B cell (primary cell): Measurements from ENCODE around the gene PCBP2. TPM values are rescaled to one million over a fixed set of nuclear protein-coding genes. Genes with fewer than 3 reads are reported as not detected.

ENCODE experiments used
- ATAC-seq: fragments of 200-7000 bp; cut with Tn5 transposase; one replicate; pipeline ENCODE4 v1.10.0; 2021; ENCODE audit warnings: low read depth, mild to moderate bottlenecking, moderate number of reproducible peaks, moderate library complexity
- CTCF ChIA-PET: fragments of 350-600 bp; sonication (Branson Sonifier 250); formaldehyde crosslinking; loops from one replicate; lab custom pipeline; 2021; ENCODE audit warnings: antibody characterized with exemption, inconsistent platforms; lab: Charles Lee
- POLR2A ChIA-PET: fragments of 350-600 bp; sonication (Branson Sonifier 250); formaldehyde crosslinking; loops from one replicate; lab custom pipeline; 2021; ENCODE audit warnings: antibody characterized with exemption; lab: Charles Lee
- DNase-seq: peaks from one replicate; pipeline ENCODE4 v3.0.0; 2013
- H2AFZ ChIP-seq: 2 replicates; pipeline ENCODE4 v1.6.1; 2012; ENCODE audit warnings: mild to moderate bottlenecking, low read depth, low read length; ENCODE audit not compliant: insufficient read depth, poor library complexity, severe bottlenecking
- H3K27ac ChIP-seq, 2 donors: 1 replicate in 1 of 2; 2 replicates in 1 of 2; pipeline ENCODE4 v1.5.1; 2012 to 2013; ENCODE audit warnings: low read length in 2 of 2, mild to moderate bottlenecking in 2 of 2, moderate library complexity in 1 of 2
- H3K27me3 ChIP-seq, 4 experiments: fragments of 200-600 bp in 1 of 4; sonication (generic) in 1 of 4; replicated peaks in 1 of 4; 1 replicate in 2 of 4; 2 replicates in 2 of 4; pipeline versions ENCODE4 v1.6.1 to v1.7.0; 2013 to 2016; ENCODE audit warnings: low read length in 3 of 4, mild to moderate bottlenecking in 2 of 4, mixed read lengths in 1 of 4, moderate library complexity in 1 of 4; ENCODE audit not compliant: insufficient read depth in 4 of 4, control insufficient read depth in 3 of 4; ENCODE audit errors: control extremely low read depth in 1 of 4
- H3K36me3 ChIP-seq, 2 experiments: replicated peaks in 1 of 2; 1 replicate in 1 of 2; 2 replicates in 1 of 2; pipeline versions ENCODE4 v1.6.1 to v1.7.1; 2013; ENCODE audit warnings: low read length in 1 of 2; ENCODE audit not compliant: insufficient read depth in 2 of 2, control insufficient read depth in 1 of 2; ENCODE audit errors: control extremely low read depth in 1 of 2, extremely low read depth in 1 of 2
- H3K4me1 ChIP-seq, 2 donors: fragments of 200-600 bp in 1 of 2; sonication (generic) in 1 of 2; 1 replicate in 1 of 2; 2 replicates in 1 of 2; pipeline versions ENCODE4 v1.5.1 to v1.6.1; 2013 to 2017; ENCODE audit warnings: low read length in 2 of 2; ENCODE audit not compliant: control insufficient read depth in 2 of 2, insufficient read depth in 2 of 2
- H3K4me2 ChIP-seq: replicated peaks from 2 replicates; pipeline ENCODE3; 2012; ENCODE audit warnings: mild to moderate bottlenecking, low read depth, low read length; ENCODE audit not compliant: poor library complexity, severe bottlenecking
- H3K4me3 ChIP-seq, 5 experiments: fragments of 200-600 bp in 1 of 5; sonication (generic) in 1 of 5; 1 replicate in 3 of 5; 2 replicates in 2 of 5; pipeline versions ENCODE4 v1.5.1 to v1.7.0; 2011 to 2016; ENCODE audit warnings: low read length in 4 of 5, mild to moderate bottlenecking in 4 of 5, low read depth in 2 of 5, control low read depth in 1 of 5, moderate library complexity in 1 of 5; ENCODE audit not compliant: insufficient read depth in 1 of 5; ENCODE audit errors: control extremely low read depth in 1 of 5, extremely low read depth in 1 of 5
- H3K79me2 ChIP-seq: fragments of 200-600 bp; sonication (generic); one replicate; pipeline ENCODE4 v1.6.0; 2016; ENCODE audit warnings: low read length; ENCODE audit not compliant: control insufficient read depth, insufficient read depth
- H3K9ac ChIP-seq: fragments of 200-600 bp; sonication (generic); 2 replicates; pipeline ENCODE4 v1.6.1; 2017; ENCODE audit warnings: mild to moderate bottlenecking, low read length, moderate library complexity
- H3K9me3 ChIP-seq, 3 donors: one replicate each; pipeline versions ENCODE4 v1.6.1 to v1.7.1; 2013; ENCODE audit warnings: low read length in 2 of 3; ENCODE audit not compliant: control insufficient read depth in 2 of 3, insufficient read depth in 1 of 3; ENCODE audit errors: control extremely low read depth in 1 of 3
- H4K20me1 ChIP-seq: 2 replicates; pipeline ENCODE4 v1.6.0; 2012; ENCODE audit warnings: mild to moderate bottlenecking, low read length; ENCODE audit not compliant: insufficient read depth, control insufficient read depth, poor library complexity, severe bottlenecking
- H3K27ac Mint-ChIP-seq: one replicate; pipeline ENCODE4 v1.8.0; 2021; ENCODE audit warnings: mixed read lengths
- H3K27me3 Mint-ChIP-seq: one replicate; pipeline ENCODE4 v1.8.0; 2021; ENCODE audit warnings: mixed read lengths
- H3K4me1 Mint-ChIP-seq: one replicate; pipeline ENCODE4 v1.8.0; 2021; ENCODE audit warnings: mixed read lengths
- H3K4me3 Mint-ChIP-seq: one replicate; pipeline ENCODE4 v1.8.0; 2021; ENCODE audit warnings: mixed read lengths
- H3K9me3 Mint-ChIP-seq: one replicate; pipeline ENCODE4 v1.8.0; 2022; ENCODE audit warnings: mixed read lengths; ENCODE audit not compliant: insufficient read depth
- CTCF ChIP-seq: fragments of 200-600 bp; IDR thresholded peaks from one replicate; pipeline ENCODE4 v1.8.0; 2022; ENCODE audit warnings: antibody characterized with exemption, mild to moderate bottlenecking
- EZH2 ChIP-seq: IDR thresholded peaks from 2 replicates; pipeline ENCODE4 v1.6.1; 2012; ENCODE audit warnings: borderline replicate concordance, low read depth, mild to moderate bottlenecking, moderate library complexity, low read length; ENCODE audit not compliant: insufficient read depth, poor library complexity, severe bottlenecking
- WGBS: methylation state at CpG from one replicate; pipeline ENCODE4 v1.1.5; 2013; ENCODE audit warnings: missing lambda C conversion rate; ENCODE audit not compliant: insufficient coverage; 5-methylcytosine and 5-hydroxymethylcytosine counted together
- intact Hi-C: fragments of 100-400 bp; cut with micrococcal nuclease; formaldehyde crosslinking; loops from one replicate; pipeline ENCODE4 v1.10.0; 2022
- polyA plus RNA-seq: library from polyadenylated mRNA; depleted of rRNA; stranded (reverse); fragments of >200 nt; gene quantifications from 2 replicates; pipeline ENCODE4 v1.2.3, GENCODE V29; 2012
- total RNA-seq, 2 donors: library from RNA; stranded (reverse); fragments of 120-200 nt in 1 of 2; gene quantifications; 1 replicate in 1 of 2; 2 replicates in 1 of 2; pipeline versions ENCODE4 v1.2.3 to v1.2.4, GENCODE V29; 2013 to 2022

Gene PCBP2
- total and polyA plus RNA-seq, 2 donors (not counting 1 experiment from before 2014, with no cell fraction given): 492 to 944 TPM

GRCh38 chr12:53501615-53502181 lies 49.8 kb downstream of the PCBP2 start:
- Histone ChIP-seq H4K20me1 (no peaks in the 10 kb centered on the region), H3K9ac (peak overlapping the region; percentile 99), H3K9me3 (peaks cover 0 to 6% (median 0%) of the 10 kb centered on the region in 3 donors), H2AFZ (peak overlapping the region; percentile 94), H3K4me2 (peak overlapping the region; percentile 85), H3K79me2 (peaks cover 21% of the 10 kb centered on the region), H3K27ac (peak overlapping the region; percentile 95 to 97), H3K4me1 (peaks cover 22 to 28% of the 10 kb centered on the region in 2 donors), H3K36me3 (peaks cover 0 to 24% of the 10 kb centered on the region in 2 experiments), H3K4me3 (peak overlapping the region; percentile 34 to 94 (median 72)), H3K27me3 (no peaks in the 10 kb centered on the region)
- ATAC-seq: no peak
- Mint-ChIP-seq H3K27ac (peak overlapping the region; percentile 97), H3K27me3 (no peaks in the 10 kb centered on the region), H3K9me3 (no peaks in the 10 kb centered on the region), H3K4me1 (peaks cover 29% of the 10 kb centered on the region), H3K4me3 (peak overlapping the region; percentile 92)
- TF ChIP-seq EZH2 (no peak), CTCF (no peak)
- intact Hi-C loops: loop anchor here (1.0 to 2.0 kb wide), 5 partner anchors 8 to 321 kb away; partner anchors contain the start of genes ATF7, CALCOCO1, CSAD and ZNF740
- WGBS: 61% methylated on average over 6 of the region's 10 CpGs
- ChIA-PET CTCF (interaction anchor here (0.9 to 3.5 kb wide), 11 partner anchors 7 to 288 kb away, joined by 3 to 27 read pairs (median 5); partner anchors contain the start of genes AAAS and SP1), POLR2A (interaction anchor here (0.9 to 2.6 kb wide), 11 partner anchors 9 to 180 kb away, joined by 3 to 15 read pairs (median 4); partner anchors contain the start of genes AAAS, PRR13 and SP1)
- DNase-seq: no peak

GRCh38 chr12:53502331-53502730 lies 50.4 kb downstream of the PCBP2 start:
- Histone ChIP-seq H3K4me2 (peak overlapping the region; percentile 85), H3K9me3 (peaks cover 0 to 6% (median 0%) of the 10 kb centered on the region in 3 donors), H2AFZ (no peak overlapping the region), H3K4me3 (no peak overlapping the region), H3K27ac (no peak overlapping the region), H4K20me1 (no peaks in the 10 kb centered on the region), H3K79me2 (peaks cover 21% of the 10 kb centered on the region), H3K4me1 (peaks cover 22 to 28% of the 10 kb centered on the region in 2 donors), H3K27me3 (no peaks in the 10 kb centered on the region), H3K36me3 (peaks cover 0 to 29% of the 10 kb centered on the region in 2 experiments), H3K9ac (no peak overlapping the region)
- 83% methylated on average over 2 of the region's 9 CpGs for WGBS
- H3K9me3 Mint-ChIP-seq: no peaks in the 10 kb centered on the region
- peak overlapping the region; percentile 20 for H3K27ac Mint-ChIP-seq
- DNase-seq: no peak
- H3K27me3 Mint-ChIP-seq: no peaks in the 10 kb centered on the region
- intact Hi-C loops: no loop called here
- no peak for ATAC-seq
- ChIA-PET POLR2A (no interaction called here), CTCF (interaction anchor here (2.7 kb wide), 1 partner anchor 181 kb away, joined by 10 read pairs; the partner anchor contains the start of gene AAAS)
- TF ChIP-seq CTCF: no peak
- no peak for TF ChIP-seq EZH2
- H3K4me1 Mint-ChIP-seq: peaks cover 29% of the 10 kb centered on the region
- peak overlapping the region; percentile 39 for H3K4me3 Mint-ChIP-seq
